H1 (cell line): ENCODE measurements around the gene TAS2R39. TPM values are rescaled to one million over a fixed set of nuclear protein-coding genes. Genes with fewer than 3 reads are reported as not detected.

Experiments
- CTCF ChIA-PET: fragments of 300-600 bp; sonication (Branson Sonifier 250); formaldehyde crosslinking; loops from one replicate; lab custom pipeline; 2021; ENCODE audit not compliant: partially characterized antibody; lab: Charles Lee
- POLR2A ChIA-PET: fragments of 300-600 bp; sonication (Branson Sonifier 250); formaldehyde crosslinking; loops from one replicate; lab custom pipeline; 2021; ENCODE audit warnings: inconsistent platforms; ENCODE audit not compliant: partially characterized antibody; lab: Charles Lee
- DNase-seq, 2 experiments: peaks; one replicate each; pipeline versions ENCODE4 v3.0.0 to v3.0.0-alpha.2; 2010 to 2022; ENCODE audit warnings: low spot score in 2 of 2, low read depth in 1 of 2, mixed read lengths in 1 of 2
- FAIRE-seq: peaks from 2 replicates; lab custom pipeline; 2011; peaks lifted over from hg19 to GRCh38; lab: Jason Lieb, UNC
- H2AFZ ChIP-seq: 2 replicates; pipeline ENCODE4 v1.8.1; 2012; ENCODE audit warnings: low read length, inconsistent platforms
- H2AK5ac ChIP-seq: 2 replicates; pipeline ENCODE4 v1.6.1; 2013; ENCODE audit warnings: low read depth, low read length
- H2BK120ac ChIP-seq: replicated peaks from 2 replicates; pipeline ENCODE3; 2013; ENCODE audit warnings: low read depth, low read length, inconsistent platforms
- H2BK12ac ChIP-seq: 2 replicates; pipeline ENCODE4 v1.6.1; 2013; ENCODE audit warnings: low read depth, low read length
- H2BK15ac ChIP-seq: 2 replicates; pipeline ENCODE4 v1.6.1; 2013; ENCODE audit warnings: low read length
- H2BK20ac ChIP-seq: 2 replicates; pipeline ENCODE4 v1.6.1; 2013; ENCODE audit warnings: low read length
- H2BK5ac ChIP-seq: 2 replicates; pipeline ENCODE4 v1.6.1; 2013; ENCODE audit warnings: low read depth, low read length
- H3K14ac ChIP-seq: 2 replicates; pipeline ENCODE4 v1.6.1; 2013; ENCODE audit warnings: inconsistent platforms; ENCODE audit not compliant: insufficient read length
- H3K18ac ChIP-seq: 2 replicates; pipeline ENCODE4 v1.6.1; 2013; ENCODE audit warnings: low read length; ENCODE audit errors: extremely low read depth
- H3K23ac ChIP-seq: 2 replicates; pipeline ENCODE4 v1.6.1; 2013; ENCODE audit warnings: inconsistent platforms; ENCODE audit not compliant: insufficient read length
- H3K23me2 ChIP-seq: 2 replicates; pipeline ENCODE4 v1.6.1; 2013; ENCODE audit warnings: low read depth, low read length
- H3K27ac ChIP-seq: 2 replicates; pipeline ENCODE4 v1.6.1; 2011; ENCODE audit warnings: low read depth, low read length, inconsistent platforms
- H3K27me3 ChIP-seq, 4 experiments: replicated peaks in 1 of 4; 1 replicate in 1 of 4; 2 replicates in 3 of 4; pipeline versions ENCODE4 v1.6.1 to v1.8.1; 2011 to 2013; ENCODE audit warnings: low read length in 3 of 4, mild to moderate bottlenecking in 3 of 4, inconsistent platforms in 2 of 4, mixed read lengths in 2 of 4, moderate library complexity in 1 of 4; ENCODE audit not compliant: control insufficient read depth in 3 of 4, insufficient read depth in 3 of 4; ENCODE audit errors: extremely low read depth in 1 of 4
- H3K36me3 ChIP-seq, 4 experiments: 2 replicates each; pipeline versions ENCODE4 v1.6.1 to v1.8.1; 2011 to 2013; ENCODE audit warnings: mild to moderate bottlenecking in 4 of 4, low read length in 3 of 4, moderate library complexity in 2 of 4, control low read depth in 1 of 4, inconsistent platforms in 1 of 4; ENCODE audit not compliant: insufficient read depth in 4 of 4, control insufficient read depth in 2 of 4
- H3K4ac ChIP-seq: replicated peaks from 2 replicates; pipeline ENCODE3; 2013; ENCODE audit warnings: low read length, low read depth, mixed read lengths, inconsistent platforms; ENCODE audit not compliant: insufficient read length
- H3K4me1 ChIP-seq, 4 experiments: replicated peaks in 1 of 4; 1 replicate in 1 of 4; 2 replicates in 3 of 4; pipeline versions ENCODE4 v1.6.1 to v1.8.1; 2011 to 2013; ENCODE audit warnings: low read length in 3 of 4, inconsistent platforms in 2 of 4, mixed read lengths in 1 of 4; ENCODE audit not compliant: insufficient read depth in 4 of 4, control insufficient read depth in 3 of 4
- H3K4me2 ChIP-seq, 2 experiments: 2 replicates each; pipeline versions ENCODE4 v1.6.1 to v1.8.1; 2011 to 2013; ENCODE audit warnings: low read depth in 2 of 2, low read length in 2 of 2, control low read depth in 1 of 2, inconsistent platforms in 1 of 2, mild to moderate bottlenecking in 1 of 2; ENCODE audit not compliant: insufficient read depth in 1 of 2
- H3K4me3 ChIP-seq, 4 experiments: fragments of 200-600, 300-600 bp in 1 of 4; sonication (generic), shearing (Covaris generic), sonication (Bioruptor Twin) in 1 of 4; 2 replicates each; pipeline versions ENCODE4 v1.5.1 to v1.8.1; 2011 to 2016; ENCODE audit warnings: low read length in 4 of 4, low read depth in 3 of 4, control low read depth in 2 of 4, inconsistent platforms in 2 of 4, mild to moderate bottlenecking in 2 of 4, mixed read lengths in 1 of 4, moderate library complexity in 1 of 4; ENCODE audit not compliant: insufficient read depth in 2 of 4; ENCODE audit errors: extremely low read depth in 1 of 4
- H3K56ac ChIP-seq: replicated peaks from 2 replicates; pipeline ENCODE3; 2013; ENCODE audit warnings: low read depth, mild to moderate bottlenecking, mixed read lengths, low read length, inconsistent platforms; ENCODE audit not compliant: insufficient read length
- H3K79me1 ChIP-seq: 2 replicates; pipeline ENCODE4 v1.6.1; 2013; ENCODE audit warnings: low read depth, low read length, control low read depth
- H3K79me2 ChIP-seq, 2 experiments: 2 replicates each; pipeline versions ENCODE4 v1.6.1 to v1.8.1; 2012 to 2013; ENCODE audit warnings: low read length in 2 of 2, mild to moderate bottlenecking in 2 of 2, inconsistent platforms in 1 of 2; ENCODE audit not compliant: insufficient read depth in 2 of 2, control insufficient read depth in 1 of 2
- H3K9ac ChIP-seq, 4 experiments: replicated peaks in 1 of 4; 1 replicate in 1 of 4; 2 replicates in 3 of 4; pipeline versions ENCODE4 v1.6.1 to v1.8.1; 2011 to 2013; ENCODE audit warnings: low read depth in 3 of 4, low read length in 3 of 4, control low read depth in 2 of 4, mild to moderate bottlenecking in 2 of 4, moderate library complexity in 2 of 4, inconsistent platforms in 1 of 4; ENCODE audit errors: extremely low read depth in 1 of 4
- H3K9me3 ChIP-seq, 2 experiments: 2 replicates each; pipeline versions ENCODE4 v1.6.1 to v1.8.1; 2012 to 2013; ENCODE audit warnings: mild to moderate bottlenecking in 2 of 2, moderate library complexity in 2 of 2, control low read depth in 1 of 2, inconsistent platforms in 1 of 2, low read depth in 1 of 2, low read length in 1 of 2, mixed read lengths in 1 of 2; ENCODE audit not compliant: insufficient read depth in 2 of 2
- H4K20me1 ChIP-seq, 2 experiments: replicated peaks in 1 of 2; 2 replicates each; pipeline versions ENCODE3 to v1.8.1; 2011 to 2013; ENCODE audit warnings: inconsistent platforms in 2 of 2, low read length in 2 of 2, mild to moderate bottlenecking in 1 of 2; ENCODE audit not compliant: insufficient read depth in 2 of 2, control insufficient read depth in 1 of 2
- H4K5ac ChIP-seq: 2 replicates; pipeline ENCODE4 v1.6.1; 2013; ENCODE audit warnings: low read length, low read depth, mixed read lengths, inconsistent platforms; ENCODE audit not compliant: insufficient read length
- H4K8ac ChIP-seq: 2 replicates; pipeline ENCODE4 v1.8.0; 2013; ENCODE audit warnings: mild to moderate bottlenecking, moderate library complexity, low read length, inconsistent platforms; ENCODE audit not compliant: insufficient read depth; ENCODE audit errors: extremely low read depth
- H4K91ac ChIP-seq: replicated peaks from 2 replicates; pipeline ENCODE3; 2013; ENCODE audit warnings: low read length, mixed read lengths, inconsistent platforms; ENCODE audit not compliant: insufficient read length
- CTCF ChIP-seq, 3 experiments: IDR thresholded peaks; 1 replicate in 2 of 3; 2 replicates in 1 of 3; pipeline versions ENCODE4 v1.5.1 to v1.6.1; 2011; ENCODE audit warnings: low read length in 3 of 3, mild to moderate bottlenecking in 3 of 3, inconsistent platforms in 2 of 3, low read depth in 1 of 3, moderate library complexity in 1 of 3; ENCODE audit not compliant: insufficient read depth in 1 of 3; ENCODE audit errors: control extremely low read depth in 1 of 3
- GTF2F1 ChIP-seq: IDR thresholded peaks from 2 replicates; pipeline ENCODE4 v1.6.1; 2012; ENCODE audit warnings: low read depth, low read length, improper control_type of control experiment, borderline replicate concordance
- KDM1A ChIP-seq: fragments of 200-600, 300-600 bp; sonication (generic); IDR thresholded peaks from 2 replicates; pipeline ENCODE4 v1.7.1; 2016; ENCODE audit warnings: mild to moderate bottlenecking, low read length, borderline replicate concordance
- NRF1 ChIP-seq: IDR thresholded peaks from 2 replicates; pipeline ENCODE4 v1.6.1; 2011; ENCODE audit warnings: mild to moderate bottlenecking, low read depth, low read length, improper control_type of control experiment
- POLR2A ChIP-seq, 2 experiments: IDR thresholded peaks; 1 replicate in 1 of 2; 2 replicates in 1 of 2; pipeline ENCODE4 v1.6.1; 2011; ENCODE audit warnings: low read depth in 2 of 2, low read length in 2 of 2, mild to moderate bottlenecking in 2 of 2; ENCODE audit errors: control extremely low read depth in 1 of 2
- POU5F1 ChIP-seq: IDR thresholded peaks from 2 replicates; pipeline ENCODE4 v1.6.1; 2011; ENCODE audit warnings: low read depth, mild to moderate bottlenecking, low read length, moderate library complexity
- TCF12 ChIP-seq: IDR thresholded peaks from 2 replicates; pipeline ENCODE4 v1.6.1; 2011; ENCODE audit warnings: low read depth, mild to moderate bottlenecking, low read length
- USF2 ChIP-seq: IDR thresholded peaks from 2 replicates; pipeline ENCODE4 v1.6.1; 2011; ENCODE audit warnings: low read length, improper control_type of control experiment
- YY1 ChIP-seq: IDR thresholded peaks from 2 replicates; pipeline ENCODE4 v1.6.1; 2011; ENCODE audit warnings: low read depth, mild to moderate bottlenecking, low read length
- WGBS, 2 experiments: shearing (Covaris generic) in 1 of 2; methylation state at CpG; one replicate each; pipeline versions ENCODE4 v1.1.6 to v1.1.7; 2013 to 2015; ENCODE audit warnings: low lambda C conversion rate in 2 of 2, mixed read lengths in 2 of 2, inconsistent platforms in 1 of 2, low coverage in 1 of 2, missing lambda C conversion rate in 1 of 2; ENCODE audit not compliant: insufficient replicate concordance in 2 of 2, insufficient coverage in 1 of 2, insufficient read length in 1 of 2; ENCODE audit errors: extremely low coverage in 1 of 2, missing lambda C conversion rate in 1 of 2; 5-methylcytosine and 5-hydroxymethylcytosine counted together
- polyA plus RNA-seq, 7 experiments: library from polyadenylated mRNA; depleted of rRNA in 3 of 7; stranded (reverse) in 5 of 7; unstranded in 2 of 7; fragments of >200 nt in 5 of 7; fragments of 200-250 nt in 2 of 7; gene quantifications; 1 replicate in 5 of 7; 2 replicates in 1 of 7; 4 replicates in 1 of 7; pipeline versions ENCODE4 v1.2.1 to v1.2.3, GENCODE V29; 2011 to 2013; ENCODE audit warnings: missing spikeins in 2 of 7, mixed read lengths in 2 of 7
- total RNA-seq: library from RNA; stranded (reverse); fragmentation: NEBNext Ultra II Directional; extraction: Animal tissue kit (Norgen Biotek cat#: 25700); gene quantifications from 2 replicates; pipeline ENCODE4 v1.2.1, GENCODE V29; 2021

Gene TAS2R39
- total and polyA plus RNA-seq, 2 of the 8 experiments (the other 6 are each of a cell fraction or from before 2014, with no cell fraction given): not detected

DNA sequence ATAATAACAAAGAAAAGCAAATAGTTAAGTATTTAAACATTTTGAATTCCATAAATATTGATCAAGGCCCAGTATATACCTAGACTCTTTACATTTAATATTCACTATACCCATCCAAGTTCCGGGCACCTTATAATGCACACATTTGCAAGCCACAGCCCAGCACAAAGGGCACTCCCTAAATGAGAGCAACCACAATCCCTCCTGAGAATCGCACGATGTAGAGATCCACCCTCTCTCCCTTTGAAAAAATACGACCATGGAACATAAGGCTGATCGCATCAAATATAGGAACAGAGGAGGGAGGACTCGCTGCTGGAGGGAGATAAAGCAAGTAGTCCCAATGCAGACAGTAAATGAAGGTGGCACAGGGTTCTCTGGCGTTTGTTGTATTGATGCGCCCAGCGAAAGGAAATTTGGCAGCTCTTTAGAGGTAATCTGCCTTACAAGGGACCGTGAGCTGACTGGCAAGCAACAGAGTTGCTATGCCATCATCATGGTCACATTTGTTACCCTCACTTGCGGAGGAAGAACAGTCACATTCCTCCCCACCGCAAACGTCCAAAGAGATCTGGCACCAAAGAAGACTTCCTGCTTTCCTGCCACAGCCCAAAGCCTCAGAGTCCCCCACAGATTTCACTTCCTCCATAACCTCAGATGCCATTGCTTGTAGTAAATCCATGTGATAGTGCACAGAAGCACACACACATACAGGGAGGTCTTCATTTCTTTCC is 22.5 kb downstream of the TAS2R39 start:
- Histone ChIP-seq H2BK120ac (no peak overlapping the region), H3K18ac (no peak overlapping the region), H3K14ac (no peak overlapping the region), H4K8ac (no peak overlapping the region), H2AK5ac (no peak overlapping the region), H3K23me2 (no peaks in the 10 kb centered on the region), H3K4me1 (0 out of 7 replicates have a peak, but pooled peaks cover 0 to 3% (median 0%) of the 10 kb centered on the region in 4 experiments), H3K27ac (no peak overlapping the region), H3K4ac (no peak overlapping the region), H4K91ac (no peak overlapping the region), H3K79me2 (no peaks in the 10 kb centered on the region), H3K56ac (no peak overlapping the region), H3K36me3 (no peaks in the 10 kb centered on the region), H3K4me2 (no peak overlapping the region), H2BK5ac (no peak overlapping the region), H3K9ac (no peak overlapping the region), H2AFZ (peak overlapping the region; percentile 65; the same call in 1 of the 2 replicates), H3K4me3 (no peak overlapping the region), H3K79me1 (no peaks in the 10 kb centered on the region), H3K9me3 (no peaks in the 10 kb centered on the region), H4K20me1 (no peaks in the 10 kb centered on the region), H3K27me3 (no peaks in the 10 kb centered on the region), H2BK12ac (no peak overlapping the region), H3K23ac (no peak overlapping the region), H2BK20ac (no peak overlapping the region), H2BK15ac (no peak overlapping the region), H4K5ac (no peak overlapping the region)
- FAIRE-seq (no peak), DNase-seq (no peak)
- no peak for TF ChIP-seq POLR2A (IDR thresholded peaks at IDR 0.05; ENCODE audit: control extremely low read depth in 1 of 2, low read depth in 2 of 2, low read length in 2 of 2)
- no peak for TF ChIP-seq KDM1A
- no peak for TF ChIP-seq NRF1
- TF ChIP-seq CTCF (IDR thresholded peaks at IDR 0.05; ENCODE audit: control extremely low read depth in 1 of 3, insufficient read depth in 1 of 3, low read depth in 1 of 3, low read length in 3 of 3): no peak
- no peak for TF ChIP-seq GTF2F1
- no peak for TF ChIP-seq USF2
- TF ChIP-seq TCF12: no peak
- TF ChIP-seq YY1: no peak
- no peak for TF ChIP-seq POU5F1
- 93% methylated on average over 13 of the region's 13 CpGs; no CpG with 5 or more reads in 1 of the 2 experiments for WGBS, 2 experiments
- CTCF ChIA-PET: interaction anchor here (1.0 kb wide), 1 partner anchor 203 kb away, joined by 3 read pairs; no protein-coding TSS in a partner anchor
- POLR2A ChIA-PET: no interaction called here
